Spleen (tissue), 7 donors: ENCODE results near the gene IL12A.

ENCODE experiments used
- POLR2A ChIP-seq, 3 donors: fragments of 450-650 bp; IDR thresholded peaks; one replicate each; pipeline ENCODE4 v1.5.1; 2017; ENCODE audit warnings: antibody characterized with exemption in 3 of 3, mild to moderate bottlenecking in 1 of 3
- POLR2AphosphoS5 ChIP-seq, 3 donors: sonication (generic); formaldehyde crosslinking; IDR thresholded peaks; one replicate each; pipeline ENCODE4 v1.5.1; 2017; ENCODE audit warnings: antibody characterized with exemption in 3 of 3
- TF ChIP-seq, protein P1 (sequence below), 11 experiments: fragments of 200-600 bp in 7 of 11; fragments of 450-650 bp in 4 of 11; sonication (generic) in 4 of 11; IDR thresholded peaks in 8 of 11; conservative IDR thresholded peaks in 3 of 11; 1 replicate in 7 of 11; 2 replicates in 4 of 11; pipeline versions ENCODE4 v1.4.0 to v1.8.0; 2016 to 2021; ENCODE audit warnings: antibody characterized with exemption in 11 of 11, inconsistent platforms in 4 of 11, mild to moderate bottlenecking in 1 of 11
- donor health status: DM: no; HTN: no; CAD: no; lungs with moderate emphysema.
- donor health status: DM: no; HTN: no; CAD: no.
- donor health status: DM: no; HTN: no; CAD: no.

DNA sequence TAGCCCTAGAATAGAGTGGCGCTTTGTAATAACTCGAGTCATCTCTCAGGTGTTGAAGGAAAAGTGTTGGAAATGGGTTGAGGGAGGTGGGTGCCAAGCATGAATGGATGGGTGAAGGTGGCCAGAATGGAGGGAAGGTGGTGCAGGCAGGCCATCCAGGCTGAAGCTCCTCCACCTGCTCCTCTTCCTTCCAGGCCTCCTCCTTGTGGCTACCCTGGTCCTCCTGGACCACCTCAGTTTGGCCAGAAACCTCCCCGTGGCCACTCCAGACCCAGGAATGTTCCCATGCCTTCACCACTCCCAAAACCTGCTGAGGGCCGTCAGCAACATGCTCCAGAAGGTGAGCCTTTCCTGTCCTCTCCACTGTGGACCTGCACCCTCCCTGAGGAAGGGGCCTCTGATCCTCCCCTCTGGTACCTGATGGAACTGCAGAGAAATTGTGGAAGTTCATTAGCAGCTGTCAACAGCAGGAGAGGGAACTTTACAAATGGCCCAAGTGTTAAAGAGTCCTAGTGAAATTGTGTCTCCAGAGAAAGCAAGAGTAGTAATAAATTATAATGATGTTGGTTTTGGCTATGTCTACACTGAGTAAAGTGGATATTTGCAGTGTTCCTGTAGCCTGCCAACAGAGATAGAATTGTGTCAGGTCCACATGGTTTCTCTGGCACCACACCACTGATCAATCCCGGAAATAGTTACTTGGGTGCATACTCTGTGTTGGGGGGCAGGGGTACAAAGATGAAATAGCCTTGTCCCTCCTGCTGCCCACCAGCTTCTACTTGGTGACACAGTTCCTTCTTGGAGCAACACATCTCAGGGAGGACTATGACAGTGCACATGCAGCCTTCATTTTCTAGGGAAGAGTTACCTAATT, 1.6 kb downstream of the IL12A start:
- TF ChIP-seq POLR2A (IDR thresholded peaks at IDR 0.05) (no peak), POLR2AphosphoS5 (IDR thresholded peaks at IDR 0.05) (no peak)
- TF ChIP-seq, protein P1, sequence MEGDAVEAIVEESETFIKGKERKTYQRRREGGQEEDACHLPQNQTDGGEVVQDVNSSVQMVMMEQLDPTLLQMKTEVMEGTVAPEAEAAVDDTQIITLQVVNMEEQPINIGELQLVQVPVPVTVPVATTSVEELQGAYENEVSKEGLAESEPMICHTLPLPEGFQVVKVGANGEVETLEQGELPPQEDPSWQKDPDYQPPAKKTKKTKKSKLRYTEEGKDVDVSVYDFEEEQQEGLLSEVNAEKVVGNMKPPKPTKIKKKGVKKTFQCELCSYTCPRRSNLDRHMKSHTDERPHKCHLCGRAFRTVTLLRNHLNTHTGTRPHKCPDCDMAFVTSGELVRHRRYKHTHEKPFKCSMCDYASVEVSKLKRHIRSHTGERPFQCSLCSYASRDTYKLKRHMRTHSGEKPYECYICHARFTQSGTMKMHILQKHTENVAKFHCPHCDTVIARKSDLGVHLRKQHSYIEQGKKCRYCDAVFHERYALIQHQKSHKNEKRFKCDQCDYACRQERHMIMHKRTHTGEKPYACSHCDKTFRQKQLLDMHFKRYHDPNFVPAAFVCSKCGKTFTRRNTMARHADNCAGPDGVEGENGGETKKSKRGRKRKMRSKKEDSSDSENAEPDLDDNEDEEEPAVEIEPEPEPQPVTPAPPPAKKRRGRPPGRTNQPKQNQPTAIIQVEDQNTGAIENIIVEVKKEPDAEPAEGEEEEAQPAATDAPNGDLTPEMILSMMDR (IDR thresholded peaks at IDR 0.05 in 8 of 11, conservative IDR thresholded peaks at IDR 0.05 in 3 of 11) = no peak
